ENCODE data around the gene ASTN2. TPM values are rescaled to one million over a fixed set of nuclear protein-coding genes. Genes with fewer than 3 reads are reported as not detected.

ASTN2 gene
- total and polyA plus RNA-seq, 7 experiments from 2014 or later = 2.2 to 5.3 (median 4.0) TPM

DNA sequence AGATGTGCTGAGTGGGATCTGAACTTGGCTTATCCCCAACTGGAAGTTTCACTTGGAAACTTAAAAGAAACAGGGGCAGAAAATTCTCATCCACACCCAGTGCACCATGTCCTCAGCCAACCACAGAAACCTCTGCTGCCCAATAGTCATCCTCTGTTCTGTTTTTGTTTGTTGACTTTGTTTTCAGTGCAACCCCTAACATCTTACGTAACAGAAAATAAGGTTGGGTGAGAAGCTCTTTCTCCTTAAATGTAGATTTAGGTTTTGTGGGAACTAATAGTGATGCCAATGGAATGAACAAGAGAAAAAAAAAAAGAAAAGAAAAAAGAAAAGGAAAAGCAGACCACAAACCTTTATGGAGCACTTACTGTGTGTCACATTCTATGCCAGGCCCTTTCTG is 998.4 kb downstream of the ASTN2 start:
- peaks cover 0 to 51% (median 32%) of the 10 kb centered on the region in 5 donors for H3K36me3 Mint-ChIP-seq
- no peak overlapping the region for H3K4me3 ChIP-seq (ENCODE audit: low read length)
- no peaks in the 10 kb centered on the region for H3K27me3 ChIP-seq (ENCODE audit: control insufficient read depth in 2 of 2, insufficient read depth in 2 of 2, low read length in 2 of 2)
- ATAC-seq = no peak
- H3K27me3 Mint-ChIP-seq = no peaks in the 10 kb centered on the region
- intact Hi-C loops (cut with micrococcal nuclease) = no loop called here
- H3K9me3 Mint-ChIP-seq = peaks cover 0 to 4% (median 0%) of the 10 kb centered on the region in 11 donors
- H3K9me3 ChIP-seq (ENCODE audit: control insufficient read depth in 2 of 3, low read length in 3 of 3) = no peaks in the 10 kb centered on the region
- no peak for DNase-seq
- CTCF ChIA-PET = no interaction called here
- no peaks in the 10 kb centered on the region for H3K4me1 Mint-ChIP-seq
- H3K27ac Mint-ChIP-seq = no peak overlapping the region
- no peaks in the 10 kb centered on the region for H3K4me1 ChIP-seq (ENCODE audit: control insufficient read depth in 2 of 2, insufficient read depth in 2 of 2, low read length in 2 of 2)
- POLR2A ChIA-PET = no interaction called here
- H3K27ac ChIP-seq (ENCODE audit: low read depth, low read length) = no peak overlapping the region
- H3K36me3 ChIP-seq (ENCODE audit: control insufficient read depth in 2 of 3, insufficient read depth in 3 of 3, low read length in 3 of 3) = no peaks in the 10 kb centered on the region
- H3K4me3 Mint-ChIP-seq = no peak overlapping the region

DNA sequence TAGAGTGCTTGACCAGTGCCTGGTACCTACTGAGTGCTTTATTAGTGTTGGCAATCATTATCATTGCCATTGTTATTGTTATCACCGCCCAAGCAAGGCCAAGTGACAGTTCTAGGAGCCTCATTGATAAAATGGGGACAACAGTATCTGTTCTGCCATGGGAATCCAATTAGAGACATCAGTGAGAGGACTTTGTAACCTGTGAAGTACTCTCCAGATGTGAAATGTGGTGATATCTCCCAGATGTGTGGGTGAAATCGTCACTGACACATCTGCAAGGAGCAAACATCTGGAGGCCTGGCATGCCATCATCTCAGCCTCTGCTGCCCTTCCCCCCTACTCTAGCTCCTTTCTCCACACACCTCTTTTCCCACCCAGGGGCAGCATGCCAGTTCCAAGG is 1000.5 kb downstream of the ASTN2 start:
- Mint-ChIP-seq H3K36me3 (peaks cover 0 to 48% (median 25%) of the 10 kb centered on the region in 5 donors), H3K4me1 (no peaks in the 10 kb centered on the region), H3K4me3 (no peak overlapping the region), H3K27ac (no peak overlapping the region), H3K9me3 (peaks cover 0 to 4% (median 0%) of the 10 kb centered on the region in 11 donors), H3K27me3 (no peaks in the 10 kb centered on the region)
- Histone ChIP-seq H3K36me3 (ENCODE audit: control insufficient read depth in 2 of 3, insufficient read depth in 3 of 3, low read length in 3 of 3) (no peaks in the 10 kb centered on the region), H3K4me1 (ENCODE audit: control insufficient read depth in 2 of 2, insufficient read depth in 2 of 2, low read length in 2 of 2) (no peaks in the 10 kb centered on the region), H3K9me3 (ENCODE audit: control insufficient read depth in 2 of 3, low read length in 3 of 3) (no peaks in the 10 kb centered on the region), H3K27me3 (ENCODE audit: control insufficient read depth in 2 of 2, insufficient read depth in 2 of 2, low read length in 2 of 2) (no peaks in the 10 kb centered on the region), H3K4me3 (ENCODE audit: low read length) (no peak overlapping the region), H3K27ac (ENCODE audit: low read depth, low read length) (no peak overlapping the region)
- intact Hi-C loops (cut with micrococcal nuclease) = no loop called here
- ATAC-seq = no peak
- no peak for DNase-seq
- POLR2A ChIA-PET = no interaction called here
- CTCF ChIA-PET = no interaction called here

DNA sequence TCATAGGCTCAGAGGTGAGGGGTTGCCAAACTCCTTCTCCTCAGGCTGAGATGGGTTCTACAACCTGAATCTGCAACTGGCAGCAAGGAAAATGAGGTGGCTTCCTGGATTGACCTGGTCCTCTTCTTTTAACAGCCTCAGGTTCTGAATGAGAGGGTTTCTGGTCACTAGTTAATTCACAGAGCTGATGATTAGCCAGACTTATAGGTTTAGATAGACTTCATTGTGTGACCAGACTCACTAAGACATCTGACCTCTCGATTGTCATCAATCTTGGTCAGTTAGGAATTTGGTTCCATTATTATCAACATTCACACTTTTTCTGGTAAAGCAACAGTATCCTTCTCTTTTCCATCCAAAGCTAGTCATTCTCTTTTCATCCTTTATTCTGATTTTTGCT is 1003.4 kb downstream of the ASTN2 start:
- Mint-ChIP-seq H3K27me3 (no peaks in the 10 kb centered on the region), H3K9me3 (no peaks in the 10 kb centered on the region), H3K4me1 (no peaks in the 10 kb centered on the region), H3K4me3 (no peak overlapping the region), H3K27ac (no peak overlapping the region), H3K36me3 (peaks cover 0 to 45% (median 32%) of the 10 kb centered on the region in 5 donors)
- Histone ChIP-seq H3K27me3 (ENCODE audit: control insufficient read depth in 2 of 2, insufficient read depth in 2 of 2, low read length in 2 of 2) (no peaks in the 10 kb centered on the region), H3K4me3 (ENCODE audit: low read length) (no peak overlapping the region), H3K9me3 (ENCODE audit: control insufficient read depth in 2 of 3, low read length in 3 of 3) (no peaks in the 10 kb centered on the region), H3K4me1 (ENCODE audit: control insufficient read depth in 2 of 2, insufficient read depth in 2 of 2, low read length in 2 of 2) (no peaks in the 10 kb centered on the region), H3K36me3 (ENCODE audit: control insufficient read depth in 2 of 3, insufficient read depth in 3 of 3, low read length in 3 of 3) (no peaks in the 10 kb centered on the region), H3K27ac (ENCODE audit: low read depth, low read length) (no peak overlapping the region)
- intact Hi-C loops (cut with micrococcal nuclease) = no loop called here
- DNase-seq = no peak
- no peak for ATAC-seq
- ChIA-PET CTCF (no interaction called here), POLR2A (no interaction called here)

DNA sequence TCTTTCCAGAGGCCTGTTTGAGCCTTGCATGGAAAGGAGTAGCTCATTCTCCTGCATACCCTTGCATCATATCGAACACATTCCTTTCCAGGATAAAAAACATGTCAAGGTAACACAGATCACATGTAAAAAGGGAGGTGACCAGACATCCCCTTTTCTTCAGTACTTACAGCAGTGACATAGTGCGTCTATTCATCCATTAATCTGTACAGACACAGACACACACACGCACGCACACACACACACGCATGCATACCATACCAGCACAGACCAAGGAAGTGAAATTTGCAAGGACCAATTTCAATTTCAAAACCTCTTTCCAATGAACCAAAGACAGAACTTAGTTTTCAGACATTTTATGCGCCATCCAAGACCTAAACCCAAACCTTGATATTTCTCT is 1005.2 kb downstream of the ASTN2 start:
- Mint-ChIP-seq H3K4me1 (no peaks in the 10 kb centered on the region), H3K4me3 (no peak overlapping the region), H3K27me3 (no peaks in the 10 kb centered on the region), H3K27ac (no peak overlapping the region), H3K9me3 (no peaks in the 10 kb centered on the region), H3K36me3 (peaks cover 0 to 46% (median 24%) of the 10 kb centered on the region in 5 donors)
- no peak for DNase-seq
- no peak for ATAC-seq
- ChIA-PET POLR2A (no interaction called here), CTCF (no interaction called here)
- intact Hi-C loops (cut with micrococcal nuclease) = no loop called here
- no peaks in the 10 kb centered on the region for H3K9me3 ChIP-seq (ENCODE audit: control insufficient read depth in 2 of 3, low read length in 3 of 3)
- H3K4me3 ChIP-seq (ENCODE audit: low read length) = no peak overlapping the region
- H3K36me3 ChIP-seq (ENCODE audit: control insufficient read depth in 2 of 3, insufficient read depth in 3 of 3, low read length in 3 of 3) = no peaks in the 10 kb centered on the region
- no peaks in the 10 kb centered on the region for H3K27me3 ChIP-seq (ENCODE audit: control insufficient read depth in 2 of 2, insufficient read depth in 2 of 2, low read length in 2 of 2)
- H3K27ac ChIP-seq (ENCODE audit: low read depth, low read length) = no peak overlapping the region
- H3K4me1 ChIP-seq (ENCODE audit: control insufficient read depth in 2 of 2, insufficient read depth in 2 of 2, low read length in 2 of 2) = no peaks in the 10 kb centered on the region

DNA sequence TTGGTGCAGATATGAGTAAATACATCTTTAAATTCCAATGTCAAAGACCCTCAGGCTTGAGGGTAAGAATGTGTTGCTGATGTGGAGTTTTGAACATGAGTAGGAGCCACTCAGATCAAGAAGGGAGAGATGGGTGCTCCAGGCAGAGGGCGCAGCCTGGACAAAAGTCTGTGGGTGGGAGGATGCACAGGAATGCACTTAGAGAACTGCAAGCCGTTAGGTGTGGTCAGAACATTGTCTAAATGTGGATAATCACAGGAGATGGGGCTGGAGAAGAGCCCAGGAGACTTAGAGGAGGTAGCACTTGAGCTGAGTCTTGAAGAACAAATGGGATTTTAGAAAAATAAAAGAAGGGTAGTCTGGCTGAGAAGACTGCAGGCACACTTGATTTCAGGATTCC is 1005.7 kb downstream of the ASTN2 start:
- Mint-ChIP-seq H3K27ac (no peak overlapping the region), H3K4me3 (no peak overlapping the region), H3K9me3 (no peaks in the 10 kb centered on the region), H3K27me3 (no peaks in the 10 kb centered on the region), H3K4me1 (no peaks in the 10 kb centered on the region), H3K36me3 (peaks cover 0 to 46% (median 24%) of the 10 kb centered on the region in 5 donors)
- POLR2A ChIA-PET = no interaction called here
- DNase-seq = no peak
- CTCF ChIA-PET = no interaction called here
- H3K27ac ChIP-seq (ENCODE audit: low read depth, low read length) = no peak overlapping the region
- no peaks in the 10 kb centered on the region for H3K9me3 ChIP-seq (ENCODE audit: control insufficient read depth in 2 of 3, low read length in 3 of 3)
- no peaks in the 10 kb centered on the region for H3K27me3 ChIP-seq (ENCODE audit: control insufficient read depth in 2 of 2, insufficient read depth in 2 of 2, low read length in 2 of 2)
- no peak for ATAC-seq
- no peaks in the 10 kb centered on the region for H3K4me1 ChIP-seq (ENCODE audit: control insufficient read depth in 2 of 2, insufficient read depth in 2 of 2, low read length in 2 of 2)
- no peaks in the 10 kb centered on the region for H3K36me3 ChIP-seq (ENCODE audit: control insufficient read depth in 2 of 3, insufficient read depth in 3 of 3, low read length in 3 of 3)
- intact Hi-C loops (cut with micrococcal nuclease) = no loop called here
- no peak overlapping the region for H3K4me3 ChIP-seq (ENCODE audit: low read length)

DNA sequence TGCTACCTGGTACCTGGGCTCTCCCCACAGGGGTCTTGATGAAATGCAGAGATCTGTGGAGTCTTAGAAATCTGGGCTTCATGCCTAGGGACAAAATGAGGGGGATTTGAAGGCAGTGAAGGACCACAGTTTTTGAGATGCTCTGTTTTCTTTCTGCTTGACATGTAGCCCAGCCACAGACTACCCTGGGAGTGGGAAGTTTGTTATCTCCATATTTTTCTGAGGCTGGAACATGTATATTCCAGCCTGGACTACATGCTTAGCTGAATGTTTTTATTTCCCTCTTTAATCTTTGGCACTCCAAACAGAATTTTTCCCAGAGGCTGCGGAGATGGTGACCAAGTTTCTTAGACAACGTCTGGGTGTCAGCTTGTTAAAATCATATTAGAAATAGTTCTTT is 1008.4 kb downstream of the ASTN2 start:
- POLR2A ChIA-PET = no interaction called here
- CTCF ChIA-PET = no interaction called here

DNA sequence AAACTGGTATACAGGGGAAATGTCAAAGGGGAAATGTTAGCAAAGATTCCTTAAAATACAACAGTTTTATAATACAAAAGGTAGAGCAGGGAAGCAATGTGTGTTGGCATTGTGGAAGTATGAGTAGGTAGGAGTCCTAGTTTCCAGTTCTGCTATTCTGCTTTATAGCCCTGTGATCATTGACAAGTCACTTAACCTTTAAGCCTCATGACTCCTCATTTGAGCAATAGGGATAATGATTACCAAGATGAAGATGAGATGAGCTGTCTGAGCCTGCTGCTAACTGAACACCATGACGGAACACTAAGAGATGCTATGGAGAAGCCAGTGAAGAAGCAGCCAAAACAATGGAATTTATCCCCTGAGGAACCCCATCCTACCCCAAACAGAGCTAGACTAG is 1009.5 kb downstream of the ASTN2 start:
- no peaks in the 10 kb centered on the region for H3K9me3 Mint-ChIP-seq
- ChIA-PET CTCF (no interaction called here), POLR2A (no interaction called here)
- no peaks in the 10 kb centered on the region for H3K27me3 Mint-ChIP-seq
- H3K4me1 Mint-ChIP-seq = no peaks in the 10 kb centered on the region
- H3K27me3 ChIP-seq (ENCODE audit: control insufficient read depth in 2 of 2, insufficient read depth in 2 of 2, low read length in 2 of 2) = no peaks in the 10 kb centered on the region
- no peaks in the 10 kb centered on the region for H3K9me3 ChIP-seq (ENCODE audit: control insufficient read depth in 2 of 3, low read length in 3 of 3)
- H3K4me3 Mint-ChIP-seq = no peak overlapping the region
- no peak overlapping the region for H3K4me3 ChIP-seq (ENCODE audit: low read length)
- no peak for DNase-seq
- intact Hi-C loops (cut with micrococcal nuclease) = no loop called here
- no peaks in the 10 kb centered on the region for H3K36me3 ChIP-seq (ENCODE audit: control insufficient read depth in 2 of 3, insufficient read depth in 3 of 3, low read length in 3 of 3)
- no peaks in the 10 kb centered on the region for H3K4me1 ChIP-seq (ENCODE audit: control insufficient read depth in 2 of 2, insufficient read depth in 2 of 2, low read length in 2 of 2)
- ATAC-seq = no peak
- peaks cover 0 to 37% (median 23%) of the 10 kb centered on the region in 5 donors for H3K36me3 Mint-ChIP-seq
- no peak overlapping the region for H3K27ac Mint-ChIP-seq
- H3K27ac ChIP-seq (ENCODE audit: low read depth, low read length) = no peak overlapping the region

More for the DNA sequence above, 1008.4 kb downstream of the ASTN2 start:
- H3K4me3 ChIP-seq (ENCODE audit: low read length) = no peak overlapping the region
- H3K27ac ChIP-seq (ENCODE audit: low read depth, low read length) = no peak overlapping the region
- H3K27me3 ChIP-seq (ENCODE audit: control insufficient read depth in 2 of 2, insufficient read depth in 2 of 2, low read length in 2 of 2) = no peaks in the 10 kb centered on the region
- H3K4me3 Mint-ChIP-seq = no peak overlapping the region
- no peaks in the 10 kb centered on the region for H3K36me3 ChIP-seq (ENCODE audit: control insufficient read depth in 2 of 3, insufficient read depth in 3 of 3, low read length in 3 of 3)
- H3K4me1 Mint-ChIP-seq = no peaks in the 10 kb centered on the region
- H3K9me3 Mint-ChIP-seq = no peaks in the 10 kb centered on the region
- DNase-seq (no peak), ATAC-seq (no peak)
- H3K4me1 ChIP-seq (ENCODE audit: control insufficient read depth in 2 of 2, insufficient read depth in 2 of 2, low read length in 2 of 2) = no peaks in the 10 kb centered on the region
- H3K36me3 Mint-ChIP-seq = peaks cover 0 to 42% (median 24%) of the 10 kb centered on the region in 5 donors
- H3K27ac Mint-ChIP-seq = no peak overlapping the region
- H3K9me3 ChIP-seq (ENCODE audit: control insufficient read depth in 2 of 3, low read length in 3 of 3) = no peaks in the 10 kb centered on the region
- intact Hi-C loops (cut with micrococcal nuclease) = no loop called here
- H3K27me3 Mint-ChIP-seq = no peaks in the 10 kb centered on the region
